HG03521 (cell line): Measurements from ENCODE around the gene CCDC27.

Experiments
- ATAC-seq: cut with Tn5 transposase; IDR thresholded peaks from one replicate; pipeline ENCODE4 v1.9.1; 2021; ENCODE audit warnings: mild to moderate bottlenecking, moderate library complexity; ENCODE audit not compliant: unreplicated experiment

The CCDC27 gene

DNA sequence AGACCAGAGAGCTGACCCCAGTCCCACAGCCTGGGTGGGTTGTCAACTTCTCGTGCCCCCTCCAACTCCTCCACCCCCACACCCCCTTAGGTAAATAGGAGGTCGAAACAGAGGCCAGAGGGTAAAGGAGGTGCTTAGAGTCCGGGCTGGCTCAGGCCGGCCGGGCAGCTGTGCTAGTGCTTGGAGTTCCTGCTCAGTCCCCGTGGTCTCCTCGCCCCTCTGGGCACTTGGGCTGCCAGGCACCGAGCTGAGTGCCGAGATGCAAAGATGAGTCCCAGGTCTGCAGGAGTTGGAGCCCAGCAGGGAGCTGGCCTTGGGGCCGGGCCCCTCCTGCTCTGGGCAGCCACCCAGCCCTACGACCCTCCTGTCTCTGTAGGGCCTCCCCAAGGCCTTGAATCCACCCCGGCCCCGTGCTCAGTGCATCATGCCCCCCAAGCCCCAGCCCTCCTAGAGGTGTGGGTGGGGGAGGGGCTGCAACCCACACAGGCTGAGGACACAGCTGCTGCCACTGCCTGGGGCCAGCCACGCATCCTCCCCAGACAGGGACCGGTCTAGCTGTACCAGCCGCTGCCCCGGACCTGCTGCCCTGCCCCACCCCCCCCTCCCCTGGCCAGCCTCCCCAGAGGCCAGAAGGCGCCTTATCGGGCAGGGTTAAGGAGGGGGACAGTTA is 22.2 kb downstream of the CCDC27 start:
- ATAC-seq = no peak

DNA sequence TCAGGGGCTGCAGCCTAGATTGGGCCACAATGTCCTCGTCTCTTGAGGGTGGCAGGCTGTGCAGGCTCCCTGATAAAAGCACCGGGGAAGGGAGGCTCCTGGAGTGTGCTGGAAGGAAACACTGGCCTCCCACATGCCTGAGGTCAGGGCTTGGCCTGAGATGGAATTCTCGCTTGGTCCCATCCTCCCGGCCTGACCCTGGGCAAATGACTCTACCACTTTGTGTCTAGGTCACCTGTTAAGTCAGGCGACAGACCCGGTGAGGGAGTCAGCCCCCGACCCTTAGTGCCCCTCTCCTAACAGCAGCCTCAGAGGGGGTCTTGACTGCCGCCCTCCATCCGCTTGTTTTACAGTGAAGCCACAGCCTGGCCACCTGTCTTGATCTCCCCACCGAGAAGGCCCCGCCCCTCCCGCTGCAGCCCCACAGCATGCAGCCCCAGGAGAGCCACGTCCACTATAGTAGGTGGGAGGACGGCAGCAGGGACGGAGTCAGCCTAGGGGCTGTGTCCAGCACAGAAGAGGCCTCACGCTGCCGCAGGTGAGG is 22.8 kb downstream of the CCDC27 start:
- ATAC-seq = no peak

DNA sequence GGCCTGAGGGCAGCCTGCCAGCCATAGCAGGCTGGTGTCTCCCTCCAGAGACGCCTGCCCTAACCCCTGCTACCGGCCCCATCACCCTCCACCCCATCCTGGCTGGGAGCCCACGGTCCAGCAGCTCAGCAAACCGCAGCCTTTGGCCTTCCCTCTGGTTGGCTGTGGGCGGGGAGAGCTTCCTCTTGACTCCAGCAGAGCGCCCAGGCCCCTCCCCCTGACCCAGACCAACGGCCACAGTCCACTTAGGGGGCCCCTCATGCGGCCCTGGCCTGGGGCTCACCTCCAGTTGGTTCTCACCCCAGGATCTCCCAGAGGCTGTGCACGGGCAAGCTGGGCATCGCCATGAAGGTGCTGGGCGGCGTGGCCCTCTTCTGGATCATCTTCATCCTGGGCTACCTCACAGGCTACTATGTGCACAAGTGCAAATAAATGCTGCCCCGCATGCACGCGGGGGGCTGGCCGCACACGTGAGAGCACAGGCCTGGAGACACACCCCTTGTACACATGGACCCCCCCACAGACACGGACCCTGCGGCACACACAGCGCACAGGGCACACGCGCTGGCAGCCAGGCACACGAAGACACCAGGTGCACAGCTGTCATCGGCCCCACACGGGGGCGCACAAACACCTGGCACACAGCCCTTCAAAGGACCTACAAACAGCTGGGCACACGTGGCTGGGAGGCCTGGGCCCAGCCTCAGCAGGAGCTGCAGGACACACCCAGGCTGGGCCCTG is 23.4 kb downstream of the CCDC27 start:
- no peak for ATAC-seq

DNA sequence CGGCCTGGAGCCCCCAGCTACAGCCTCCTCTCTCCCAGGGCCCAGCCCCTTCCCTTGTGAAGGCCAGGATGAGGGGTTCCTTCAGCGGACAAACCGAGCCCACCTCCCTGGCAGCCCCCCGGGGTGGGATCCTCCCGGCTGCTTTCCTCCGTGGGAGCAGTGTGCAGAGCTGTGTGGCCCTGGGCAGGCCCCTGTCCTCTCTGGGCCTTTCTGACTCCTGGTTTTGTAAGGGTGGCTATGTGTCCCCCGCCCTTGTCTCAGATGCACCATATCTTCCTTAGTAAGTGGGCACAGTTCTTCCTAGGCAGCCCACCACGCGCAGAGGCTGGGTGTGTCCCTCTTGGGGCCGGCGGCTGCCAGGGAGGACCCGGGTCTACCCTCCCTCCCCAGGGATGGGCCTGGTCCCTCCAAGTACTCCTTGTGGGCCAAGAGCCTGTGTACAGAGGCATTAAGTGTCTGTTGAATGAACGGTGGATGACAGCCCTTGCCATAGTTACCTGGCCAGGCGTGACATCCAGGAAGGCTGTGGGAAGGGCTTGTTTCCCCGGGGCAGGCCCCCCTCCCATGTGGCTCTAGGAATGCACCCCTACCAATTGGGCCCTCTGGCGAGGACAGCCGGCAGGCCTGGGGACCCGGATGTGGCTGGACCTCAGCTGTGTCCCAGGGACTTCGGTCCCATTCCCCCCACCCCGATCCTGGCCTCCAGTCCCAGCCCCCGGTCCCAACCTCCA is 24.1 kb downstream of the CCDC27 start:
- no peak for ATAC-seq

DNA sequence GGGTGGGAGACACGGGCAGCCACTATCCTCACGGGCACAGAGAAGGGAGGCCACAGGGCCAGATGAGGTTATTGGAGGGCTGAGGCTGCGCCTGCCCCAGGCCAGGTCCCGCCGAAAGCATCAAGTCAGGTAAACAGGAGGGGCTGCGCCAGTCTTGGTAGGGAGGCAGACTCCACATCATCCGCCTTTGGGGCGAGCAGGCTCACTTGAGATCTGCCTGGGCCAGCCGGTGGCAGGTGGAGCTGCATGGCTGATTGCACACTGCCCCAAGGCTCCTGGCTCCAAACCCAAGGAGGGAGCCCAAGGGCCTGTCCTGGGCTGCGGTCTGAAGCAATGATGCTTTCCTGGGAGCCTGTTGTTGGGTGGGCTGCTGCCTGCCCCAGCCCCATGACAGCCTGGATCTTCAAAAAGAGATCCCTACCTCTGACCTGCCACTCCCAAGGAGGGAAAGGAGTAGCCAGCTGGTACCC is 24.9 kb downstream of the CCDC27 start:
- no peak for ATAC-seq

DNA sequence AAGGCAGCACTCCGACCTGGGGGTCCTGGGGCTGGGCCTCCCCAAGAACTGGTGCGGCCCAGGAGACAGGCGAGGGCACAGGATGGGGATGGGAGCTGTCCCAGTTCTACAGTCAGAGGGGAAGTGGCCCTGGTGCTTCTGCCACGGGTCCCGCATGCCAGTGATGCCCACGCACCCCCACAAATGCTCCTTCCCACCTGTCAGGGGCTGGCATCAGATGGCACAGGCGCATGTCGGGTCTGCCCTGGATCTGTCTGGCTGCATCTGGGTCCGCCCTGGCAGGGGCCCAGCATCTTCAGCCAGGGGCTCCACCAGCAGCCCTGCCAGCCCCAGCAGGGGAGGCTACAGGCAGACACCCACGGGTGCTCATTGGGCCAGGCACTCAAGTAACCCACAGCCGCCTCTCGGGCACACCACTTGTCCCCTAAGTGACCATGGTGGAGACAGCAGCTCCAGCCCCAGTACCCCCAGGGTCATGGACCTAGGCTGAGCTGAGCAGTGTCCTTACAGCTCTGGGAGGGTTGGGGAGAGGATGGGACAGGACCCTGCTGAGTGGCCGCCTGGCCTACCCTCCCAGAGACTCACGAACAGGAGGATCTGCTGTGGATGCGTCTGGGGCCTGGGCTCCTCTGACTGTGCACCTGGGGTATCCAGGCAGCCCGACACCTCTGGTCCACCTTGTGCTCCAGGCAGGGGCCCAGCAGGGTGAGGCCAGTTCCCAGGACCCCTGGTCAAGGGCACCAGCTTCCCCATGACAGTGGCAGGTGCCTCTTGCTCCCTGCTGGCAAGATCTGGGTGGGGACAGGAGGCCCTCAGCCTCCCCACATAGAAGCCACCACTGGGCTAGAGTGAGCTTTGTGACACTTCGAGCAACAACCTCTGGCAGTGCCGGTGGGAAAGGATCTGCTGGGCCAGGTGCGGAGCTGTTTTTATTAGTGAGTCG is 25.7 kb downstream of the CCDC27 start:
- no peak for ATAC-seq

DNA sequence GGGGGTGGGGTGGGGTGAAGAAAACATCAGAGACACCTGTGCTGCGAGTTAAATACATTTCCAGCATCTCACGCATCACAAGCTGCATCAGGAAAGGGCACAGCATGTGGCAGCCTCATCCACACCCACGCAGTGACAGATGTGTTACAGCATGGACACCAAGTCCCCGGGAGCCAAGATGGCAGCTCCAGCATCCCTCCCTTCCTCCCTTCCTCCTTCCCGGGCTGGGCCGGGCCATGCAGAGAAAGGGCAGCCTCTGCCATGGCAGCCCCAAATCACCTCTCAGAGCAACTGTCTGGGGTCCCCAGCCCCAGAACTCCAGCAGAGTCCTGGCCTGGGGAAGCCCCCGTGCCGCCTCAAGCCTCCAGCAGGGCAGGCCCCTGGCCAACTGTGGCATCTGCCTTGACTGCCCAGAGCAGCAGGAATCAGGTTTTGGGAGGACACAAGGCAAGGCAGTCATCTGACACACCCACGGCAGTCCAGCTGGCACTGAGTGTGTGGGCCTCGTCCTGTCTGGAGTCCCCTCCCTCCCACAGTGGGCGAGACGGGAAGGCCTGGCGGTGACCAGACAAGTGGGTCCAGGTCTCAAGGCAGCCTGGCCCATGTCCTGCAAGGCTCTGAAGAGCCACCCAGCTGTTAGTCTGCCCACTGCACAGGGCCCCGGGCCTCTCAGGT is 26.5 kb downstream of the CCDC27 start:
- ATAC-seq = no peak

DNA sequence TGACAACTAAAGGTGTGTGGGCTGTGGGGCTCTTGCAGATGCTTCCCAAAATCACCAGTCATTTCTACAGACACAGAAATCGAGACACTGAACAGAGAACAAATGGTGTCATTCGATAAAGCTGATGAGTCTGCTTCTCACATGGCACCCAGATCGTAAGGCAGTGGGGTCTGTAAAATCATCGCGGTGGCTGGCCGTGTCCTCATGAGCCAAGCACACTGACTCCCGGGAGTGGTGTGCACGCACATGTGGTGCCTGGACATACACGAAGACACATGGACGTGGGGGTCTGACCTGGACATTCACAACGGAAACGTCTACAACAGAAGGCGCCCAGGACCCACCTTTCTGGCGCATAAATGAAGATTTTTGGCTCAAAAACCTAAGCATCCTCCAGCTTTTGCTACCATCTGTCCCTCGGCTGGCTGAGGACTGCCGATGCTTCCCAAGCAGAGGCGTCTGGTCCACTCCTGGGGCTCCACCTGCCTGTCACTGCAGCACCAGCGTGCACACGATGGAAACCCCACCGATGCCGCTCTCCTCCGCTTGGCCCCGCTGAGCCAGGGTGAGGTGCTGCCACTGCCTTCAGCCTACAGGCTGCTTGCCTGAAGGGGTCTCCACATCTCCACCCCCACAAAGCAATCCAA is 27.1 kb downstream of the CCDC27 start:
- no peak for ATAC-seq

DNA sequence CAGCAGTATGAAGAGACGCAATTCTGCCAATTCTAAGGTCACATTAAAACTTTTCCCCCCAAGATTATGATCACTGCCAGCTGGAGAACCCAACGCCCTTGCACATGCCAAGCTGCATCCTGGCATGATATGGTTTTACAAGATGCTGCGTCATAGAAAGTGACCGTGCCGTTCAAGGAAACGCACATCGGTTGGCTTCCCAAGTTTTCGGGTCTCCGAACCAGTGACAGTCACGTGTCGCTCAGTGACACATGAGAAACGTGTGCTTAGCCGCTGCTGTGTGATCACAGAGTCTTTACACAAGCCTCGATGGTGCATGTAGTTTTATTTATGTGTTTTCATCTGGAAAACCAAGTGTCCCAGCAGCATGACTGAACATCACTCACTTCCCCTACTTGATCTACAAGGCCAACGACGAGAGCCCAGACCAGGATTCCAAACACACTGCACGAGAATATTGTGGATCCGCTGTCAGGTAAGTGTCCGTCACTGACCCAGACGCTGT is 27.7 kb downstream of the CCDC27 start:
- ATAC-seq = no peak

DNA sequence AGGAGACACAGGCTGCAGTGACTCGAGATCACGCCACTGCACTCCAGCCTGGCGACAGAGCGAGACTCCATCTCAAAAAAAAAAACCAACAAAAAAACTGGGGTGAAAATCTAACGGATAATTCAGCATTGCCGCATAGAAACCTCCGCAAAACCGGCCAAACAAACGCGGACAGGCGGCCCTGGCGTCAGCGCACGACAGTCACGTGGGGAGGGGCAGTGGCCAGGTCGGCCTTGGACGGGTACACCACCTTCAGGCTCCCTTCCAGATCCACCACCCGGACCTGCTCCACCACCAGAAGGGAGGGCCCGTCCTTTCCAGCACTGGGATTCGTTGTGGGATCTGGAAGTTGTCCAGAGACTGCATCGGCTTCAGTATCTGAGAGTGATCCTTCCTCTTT is 28.7 kb downstream of the CCDC27 start:
- no peak for ATAC-seq

DNA sequence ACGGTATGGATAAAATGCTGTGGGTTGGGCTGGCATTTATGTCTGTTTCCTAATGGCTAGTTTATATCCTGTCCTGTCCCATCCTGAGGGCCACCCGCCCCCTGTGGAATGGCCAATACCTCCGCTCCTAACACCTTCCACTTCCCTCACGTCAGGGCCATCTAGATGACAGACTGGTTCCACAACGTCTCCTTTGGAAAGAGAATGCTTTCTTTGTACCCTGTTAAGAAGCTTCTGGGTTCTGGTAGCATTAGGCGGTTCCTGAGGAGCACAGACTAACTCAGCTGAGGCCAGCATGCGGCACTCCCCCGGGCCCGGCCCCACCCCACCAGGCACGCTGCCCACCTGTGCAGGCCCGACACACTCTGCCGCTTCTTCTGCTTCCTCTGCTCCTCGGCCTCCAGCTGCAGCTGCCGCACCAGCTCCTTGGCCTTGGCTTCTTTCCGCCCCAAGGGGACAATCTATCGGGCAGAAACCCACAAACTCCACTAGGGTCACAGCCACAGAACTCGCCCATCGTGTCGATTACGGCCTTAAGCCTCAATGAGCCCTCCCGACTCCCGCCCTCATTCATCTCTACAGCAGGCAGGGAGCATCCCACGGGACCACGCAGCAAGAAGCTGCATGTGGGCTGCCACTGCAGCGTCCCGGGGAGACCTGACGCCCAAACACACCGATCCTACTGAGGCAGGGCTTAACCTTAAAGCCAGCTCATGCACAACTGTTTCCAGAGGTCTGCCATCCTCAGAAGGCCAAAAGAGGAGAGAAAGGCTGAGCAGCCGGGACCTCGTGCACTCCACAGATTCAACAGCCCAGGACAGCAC is 31.6 kb downstream of the CCDC27 start:
- no peak for ATAC-seq

DNA sequence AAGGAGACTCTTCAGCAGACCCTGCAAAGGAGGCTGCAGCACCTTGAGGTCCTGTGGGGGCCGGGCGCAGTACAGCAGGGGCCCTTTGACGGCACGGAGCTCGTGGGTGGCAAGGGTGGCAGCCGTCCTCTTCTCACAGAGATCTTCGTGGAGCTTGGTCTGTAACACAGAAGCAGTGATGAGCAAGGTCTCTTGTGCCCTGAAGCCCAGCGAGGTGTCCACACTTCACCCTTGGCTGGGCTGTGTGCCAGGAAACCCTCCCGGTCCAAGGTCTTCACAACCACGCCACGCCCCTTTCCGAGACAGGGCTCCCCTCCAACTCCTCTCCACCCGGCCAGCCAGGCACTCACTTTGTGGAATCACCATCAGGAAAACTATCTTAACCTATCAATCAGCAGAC is 32.8 kb downstream of the CCDC27 start:
- no peak for ATAC-seq

DNA sequence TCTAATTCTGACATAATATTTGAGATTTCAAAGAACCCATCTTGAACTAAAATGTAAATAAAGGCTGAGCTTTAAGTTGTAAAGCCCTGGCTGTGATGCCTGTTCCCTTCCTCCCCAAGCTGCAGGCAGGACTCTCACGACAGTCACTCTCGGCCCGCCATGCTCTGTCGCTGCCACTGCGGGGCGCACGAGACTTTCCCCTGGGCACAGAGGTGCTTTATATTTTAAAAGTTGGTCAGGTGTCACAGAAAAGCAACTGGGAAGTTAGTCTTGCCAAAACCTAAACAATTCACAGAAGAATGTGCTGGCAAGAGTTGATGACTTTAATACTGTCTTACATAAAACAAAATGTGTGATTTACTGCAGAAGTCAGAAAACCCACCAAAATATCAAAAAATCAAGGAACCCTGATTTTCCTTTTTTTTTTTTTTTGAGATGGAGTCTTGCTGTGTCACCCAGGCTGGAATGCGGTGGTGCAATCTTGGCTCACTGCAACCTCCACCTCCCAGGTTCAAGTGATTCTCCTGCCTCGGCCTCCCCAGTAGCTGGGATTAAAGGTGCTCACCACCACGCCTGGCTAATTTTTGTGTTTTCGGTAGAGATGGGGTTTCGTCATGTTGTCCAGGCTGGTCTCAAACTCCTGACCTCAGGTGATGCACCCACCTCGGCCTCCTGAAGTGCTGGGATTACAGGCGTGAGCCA is 33.4 kb downstream of the CCDC27 start:
- ATAC-seq = no peak

DNA sequence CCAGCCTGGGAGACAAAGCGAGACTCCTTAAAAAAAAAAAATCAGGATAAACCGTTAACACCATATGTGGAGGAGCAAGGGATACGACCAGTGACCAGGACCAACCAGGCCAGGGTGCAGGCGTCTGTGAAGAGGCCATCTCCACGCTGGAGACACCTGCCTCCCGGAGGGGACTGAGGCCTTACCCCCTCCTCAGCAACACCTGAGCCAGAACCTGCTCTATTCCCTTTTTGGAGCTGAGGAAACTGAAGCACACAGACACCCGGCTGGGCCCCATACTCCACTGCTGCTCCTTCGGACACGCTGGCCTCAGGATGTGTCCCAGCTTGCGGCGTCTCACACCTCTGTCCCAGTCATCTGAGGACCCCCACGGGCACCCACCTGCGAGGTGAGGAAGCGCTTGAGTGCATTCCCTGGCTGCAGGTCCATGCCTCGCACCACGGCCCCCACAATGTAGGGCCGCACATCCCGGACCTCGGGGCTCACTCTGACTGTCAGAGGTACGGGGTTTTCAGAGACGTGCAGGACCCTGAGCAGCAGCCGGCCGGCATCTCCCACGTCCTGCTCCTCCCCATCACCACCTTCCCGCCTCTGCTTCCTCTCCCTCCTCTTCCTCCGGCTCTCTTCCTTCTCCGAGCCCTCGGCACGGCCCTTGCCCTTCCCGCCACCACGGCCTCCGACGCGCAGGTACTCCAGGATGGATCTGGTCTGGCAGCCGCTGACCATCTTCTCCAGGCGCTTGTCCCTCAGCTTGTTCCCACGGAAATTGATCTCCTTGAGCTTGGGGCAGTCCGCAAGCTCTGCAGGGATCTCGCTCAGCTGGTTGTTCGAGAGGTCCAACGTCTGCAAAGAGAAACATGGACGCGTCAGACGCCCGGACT is 34.5 kb downstream of the CCDC27 start:
- no peak for ATAC-seq

DNA sequence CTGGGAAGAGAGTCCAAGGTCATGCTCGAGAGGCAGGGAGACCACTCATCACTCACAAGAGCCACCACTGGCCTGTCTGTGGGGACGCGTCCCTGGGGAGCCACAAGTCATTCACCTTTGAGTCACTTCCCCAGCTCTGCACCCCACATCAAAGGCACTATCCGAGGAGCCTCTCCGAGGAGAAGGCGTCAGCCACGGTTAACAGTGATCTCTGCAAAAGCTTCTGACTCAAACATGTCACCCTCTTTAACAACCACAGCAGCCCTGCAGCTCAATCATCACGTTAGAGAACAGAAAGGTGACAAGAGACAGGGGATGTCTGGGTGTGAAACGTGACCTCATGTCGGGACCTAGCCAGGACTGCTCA is 35.1 kb downstream of the CCDC27 start:
- ATAC-seq = no peak

DNA sequence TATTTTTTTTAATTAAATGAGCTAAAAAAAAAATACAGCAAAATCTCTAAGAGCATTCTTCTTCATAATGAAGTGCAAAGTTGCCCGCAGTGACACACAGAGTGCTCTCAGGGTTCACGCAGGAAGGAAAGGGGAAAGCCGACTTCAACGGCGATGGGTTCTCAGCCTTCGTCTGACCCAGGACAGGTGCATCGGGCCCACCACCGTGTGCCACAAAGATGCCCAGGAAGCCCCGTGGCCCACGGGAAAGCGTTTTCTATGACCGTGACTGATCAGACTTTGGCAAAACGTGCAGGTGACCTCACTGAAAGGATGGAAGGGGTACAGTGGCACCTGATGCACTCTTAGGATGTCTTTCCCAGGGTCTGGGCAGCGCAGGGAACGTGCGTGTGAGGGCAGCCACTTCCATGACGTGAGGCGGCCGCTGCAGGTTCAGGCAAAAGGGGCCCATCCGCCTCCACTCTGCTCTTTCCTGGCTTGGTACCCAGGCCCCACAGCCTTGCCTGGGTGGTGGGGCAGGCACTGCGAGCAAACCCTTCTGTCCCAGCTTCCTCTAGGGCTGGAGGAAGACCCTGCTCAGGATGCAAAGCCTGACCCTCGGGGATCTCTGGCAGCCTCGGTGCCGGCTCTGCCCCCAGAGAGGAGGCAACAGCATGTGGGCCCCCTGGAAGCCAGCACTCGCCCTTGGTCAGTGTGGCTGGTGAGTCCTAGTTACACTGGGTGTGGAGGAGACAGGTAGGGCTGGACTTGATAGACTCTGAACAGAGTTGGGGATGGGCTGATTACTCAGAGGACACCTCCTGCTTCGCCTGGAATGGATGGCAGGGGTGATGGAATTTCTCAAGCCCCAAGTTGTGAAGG is 35.7 kb downstream of the CCDC27 start:
- ATAC-seq = no peak
